ENCODE data around the gene SCT. TPM values are rescaled to one million over a fixed set of nuclear protein-coding genes. Genes with fewer than 3 reads are reported as not detected.

Gene SCT
- total RNA-seq, 2 donors from 2014 or later, result not detected

DNA sequence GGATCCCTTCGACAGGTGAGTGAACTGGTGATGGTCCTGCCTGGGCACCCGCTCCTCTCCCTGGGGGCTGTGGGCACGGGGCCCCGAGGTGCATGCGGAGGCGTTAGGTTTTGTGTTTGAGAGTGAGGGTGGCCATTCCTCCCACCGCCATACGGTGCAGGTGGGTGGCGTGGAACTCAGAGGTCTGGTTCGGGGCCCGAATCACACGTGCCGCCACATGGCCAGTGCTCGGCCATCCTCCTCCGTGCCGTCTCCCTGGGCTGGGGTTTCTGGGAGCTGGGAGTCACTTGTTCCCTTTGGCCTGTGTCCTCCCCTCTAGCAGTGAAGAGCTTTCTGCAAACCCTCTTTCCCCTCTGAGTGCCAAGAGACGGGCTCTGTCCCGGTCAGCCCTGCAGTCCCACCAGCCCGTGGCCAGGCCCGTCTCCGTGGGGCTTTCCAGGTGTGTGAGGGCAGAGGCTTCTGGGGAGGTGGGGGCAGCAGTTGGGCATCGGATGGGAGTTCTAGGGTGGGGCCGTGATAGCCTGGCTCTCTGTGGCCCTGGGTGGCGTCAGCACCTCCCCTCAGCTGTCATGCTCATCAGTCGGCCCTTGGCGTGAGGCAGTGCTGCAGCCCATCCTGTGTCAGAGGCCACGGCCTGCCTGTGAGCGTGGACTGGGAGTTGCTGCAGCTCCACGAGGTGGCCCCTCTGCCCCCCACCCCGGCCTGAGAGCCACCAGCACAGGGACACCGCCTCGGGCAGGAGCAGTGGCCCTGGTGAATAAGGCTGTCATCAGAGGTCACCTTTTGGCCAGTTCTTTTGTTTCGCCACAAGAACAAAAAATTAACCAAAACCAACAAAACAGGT is 21.5 kb downstream of the SCT start:
- no peak for TF ChIP-seq POLR2A (IDR thresholded peaks at IDR 0.05)
- Histone ChIP-seq H3K27me3 (no peaks in the 10 kb centered on the region), H3K27ac (peak overlapping the region in 3 of 4 donors; percentile 0 to 56 (median 53)), H3K4me3 (no peak overlapping the region), H3K4me1 (no peaks in the 10 kb centered on the region), H3K36me3 (replicated peaks in 1 of 2; ENCODE audit: insufficient read depth in 1 of 2, low read depth in 2 of 2) (peaks cover 13 to 61% of the 10 kb centered on the region in 2 donors), H3K9me3 (no peaks in the 10 kb centered on the region)
- intact Hi-C loops (cut with DNase I), result no loop called here
- ATAC-seq, result no peak
- WGBS, 2 donors, result 91 to 95% methylated on average over 18 to 33 of the region's 33 CpGs
- no peak for DNase-seq

DNA sequence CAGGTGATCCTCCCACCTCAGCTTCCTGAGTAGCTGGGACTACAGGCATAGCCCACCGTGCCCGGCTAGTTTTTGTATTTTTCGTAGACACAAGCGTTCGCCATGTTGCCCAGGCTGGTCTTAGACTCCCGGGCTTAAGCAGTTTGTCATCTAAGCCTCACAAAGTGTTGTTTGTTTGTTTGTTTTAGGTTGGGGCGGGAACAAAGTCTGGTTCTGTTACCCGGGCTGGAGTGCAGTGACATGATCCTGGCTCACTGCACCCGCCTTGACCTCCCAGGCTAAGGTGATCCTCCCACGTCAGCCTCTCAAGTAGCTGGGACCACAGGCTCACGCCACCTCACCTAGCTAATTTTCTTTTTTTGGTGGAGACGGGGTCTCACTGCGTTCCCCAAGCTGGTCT is 23.8 kb downstream of the SCT start:
- H3K27ac ChIP-seq, result no peak overlapping the region
- no peak for ATAC-seq
- peaks cover 4 to 63% of the 10 kb centered on the region in 2 donors for H3K36me3 ChIP-seq (replicated peaks in 1 of 2; ENCODE audit: insufficient read depth in 1 of 2, low read depth in 2 of 2)
- no peaks in the 10 kb centered on the region for H3K4me1 ChIP-seq
- no peaks in the 10 kb centered on the region for H3K9me3 ChIP-seq
- DNase-seq, result no peak
- no peak for TF ChIP-seq POLR2A (IDR thresholded peaks at IDR 0.05)
- TF ChIP-seq, protein P1, sequence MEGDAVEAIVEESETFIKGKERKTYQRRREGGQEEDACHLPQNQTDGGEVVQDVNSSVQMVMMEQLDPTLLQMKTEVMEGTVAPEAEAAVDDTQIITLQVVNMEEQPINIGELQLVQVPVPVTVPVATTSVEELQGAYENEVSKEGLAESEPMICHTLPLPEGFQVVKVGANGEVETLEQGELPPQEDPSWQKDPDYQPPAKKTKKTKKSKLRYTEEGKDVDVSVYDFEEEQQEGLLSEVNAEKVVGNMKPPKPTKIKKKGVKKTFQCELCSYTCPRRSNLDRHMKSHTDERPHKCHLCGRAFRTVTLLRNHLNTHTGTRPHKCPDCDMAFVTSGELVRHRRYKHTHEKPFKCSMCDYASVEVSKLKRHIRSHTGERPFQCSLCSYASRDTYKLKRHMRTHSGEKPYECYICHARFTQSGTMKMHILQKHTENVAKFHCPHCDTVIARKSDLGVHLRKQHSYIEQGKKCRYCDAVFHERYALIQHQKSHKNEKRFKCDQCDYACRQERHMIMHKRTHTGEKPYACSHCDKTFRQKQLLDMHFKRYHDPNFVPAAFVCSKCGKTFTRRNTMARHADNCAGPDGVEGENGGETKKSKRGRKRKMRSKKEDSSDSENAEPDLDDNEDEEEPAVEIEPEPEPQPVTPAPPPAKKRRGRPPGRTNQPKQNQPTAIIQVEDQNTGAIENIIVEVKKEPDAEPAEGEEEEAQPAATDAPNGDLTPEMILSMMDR (IDR thresholded peaks at IDR 0.05), result no peak
- no peak overlapping the region for H3K4me3 ChIP-seq
- intact Hi-C loops (cut with DNase I), result no loop called here
- WGBS, 2 donors, result 88 to 93% methylated on average over 13 of the region's 13 CpGs
- H3K27me3 ChIP-seq, result no peaks in the 10 kb centered on the region

DNA sequence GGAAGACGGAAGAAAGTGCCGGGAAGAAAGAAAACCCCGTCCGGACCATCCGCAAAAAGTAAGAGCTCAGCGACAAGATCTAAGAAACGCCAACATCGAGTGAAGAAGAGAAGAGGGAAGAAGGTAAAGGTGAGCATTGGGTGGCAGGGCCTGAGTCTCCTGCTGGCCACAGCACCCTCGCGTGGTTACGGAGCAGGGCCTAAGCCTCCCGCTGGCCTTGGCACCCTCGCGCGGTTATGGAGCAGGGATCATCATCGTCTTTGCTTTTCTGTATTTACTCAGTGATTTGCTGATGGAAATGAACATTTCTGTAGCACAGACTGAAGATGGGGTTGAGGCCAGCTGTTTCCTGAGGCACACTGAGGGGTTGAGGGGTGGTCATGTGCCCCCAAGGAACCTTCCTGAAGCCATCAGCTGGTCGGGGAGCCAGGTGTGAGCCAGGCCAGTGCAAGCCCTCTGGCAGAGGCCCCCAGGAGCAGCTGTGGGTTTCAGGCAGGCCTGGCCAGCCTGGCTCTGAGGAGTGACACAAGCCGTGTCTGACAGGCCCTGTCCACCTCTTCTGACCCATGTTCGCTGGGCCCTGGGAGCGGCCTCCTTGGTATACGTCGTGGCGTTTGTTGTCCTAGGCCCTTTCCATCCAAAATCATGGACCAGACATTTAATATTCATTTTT is 25.3 kb downstream of the SCT start:
- intact Hi-C loops (cut with DNase I), result no loop called here
- WGBS, 2 donors, result 90 to 94% methylated on average over 17 to 23 of the region's 23 CpGs
- Histone ChIP-seq H3K36me3 (replicated peaks in 1 of 2; ENCODE audit: insufficient read depth in 1 of 2, low read depth in 2 of 2) (peaks cover 4 to 60% of the 10 kb centered on the region in 2 donors), H3K27me3 (no peaks in the 10 kb centered on the region), H3K9me3 (no peaks in the 10 kb centered on the region), H3K4me1 (no peaks in the 10 kb centered on the region), H3K27ac (no peak overlapping the region), H3K4me3 (no peak overlapping the region)
- no peak for ATAC-seq
- TF ChIP-seq, protein P1 (IDR thresholded peaks at IDR 0.05), result no peak
- no peak for TF ChIP-seq POLR2A (IDR thresholded peaks at IDR 0.05)
- no peak for DNase-seq

DNA sequence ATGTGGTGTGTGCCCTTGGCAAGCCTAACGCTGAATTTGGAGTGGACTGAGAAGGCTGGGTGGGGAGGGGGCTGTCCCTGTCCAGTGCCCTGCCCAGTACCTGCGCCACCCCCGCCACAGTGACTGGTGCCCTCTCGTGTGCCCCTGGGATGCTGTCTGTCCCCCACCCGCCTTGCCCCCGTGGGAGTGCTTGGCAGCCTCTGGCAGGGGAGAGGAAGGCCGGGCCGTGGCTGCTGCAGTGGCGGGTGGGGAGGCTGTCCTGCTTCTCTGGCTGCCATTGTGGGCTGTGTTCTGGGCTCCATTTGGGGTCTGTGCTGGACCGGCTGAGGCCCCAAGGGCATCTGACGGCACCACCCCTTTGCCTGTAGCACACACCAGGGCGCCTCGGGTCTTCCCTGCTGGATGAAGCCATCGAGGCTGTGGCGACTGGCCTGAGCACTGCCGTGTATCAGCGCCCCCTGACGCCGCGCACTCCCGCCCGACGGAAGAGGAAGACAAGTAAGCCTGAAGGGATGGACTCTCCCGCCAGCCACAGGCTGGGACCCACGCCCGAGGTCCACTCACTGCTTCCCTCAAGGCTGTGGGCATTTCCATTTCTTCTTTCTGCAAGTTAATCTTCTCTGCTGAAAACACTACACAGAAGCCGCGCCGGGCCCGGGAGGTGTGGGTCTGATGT is 28.8 kb downstream of the SCT start:
- Histone ChIP-seq H3K27ac (no peak overlapping the region), H3K9me3 (no peaks in the 10 kb centered on the region), H3K4me1 (no peaks in the 10 kb centered on the region), H3K4me3 (no peak overlapping the region), H3K36me3 (replicated peaks in 1 of 2; ENCODE audit: insufficient read depth in 1 of 2, low read depth in 2 of 2) (peaks cover 10 to 43% of the 10 kb centered on the region in 2 donors), H3K27me3 (no peaks in the 10 kb centered on the region)
- WGBS, 2 donors, result 90 to 93% methylated on average over 7 to 30 of the region's 30 CpGs
- DNase-seq, result no peak
- intact Hi-C loops (cut with DNase I), result no loop called here
- no peak for TF ChIP-seq POLR2A (IDR thresholded peaks at IDR 0.05)
- TF ChIP-seq, protein P1 (IDR thresholded peaks at IDR 0.05), result no peak
- ATAC-seq, result no peak

DNA sequence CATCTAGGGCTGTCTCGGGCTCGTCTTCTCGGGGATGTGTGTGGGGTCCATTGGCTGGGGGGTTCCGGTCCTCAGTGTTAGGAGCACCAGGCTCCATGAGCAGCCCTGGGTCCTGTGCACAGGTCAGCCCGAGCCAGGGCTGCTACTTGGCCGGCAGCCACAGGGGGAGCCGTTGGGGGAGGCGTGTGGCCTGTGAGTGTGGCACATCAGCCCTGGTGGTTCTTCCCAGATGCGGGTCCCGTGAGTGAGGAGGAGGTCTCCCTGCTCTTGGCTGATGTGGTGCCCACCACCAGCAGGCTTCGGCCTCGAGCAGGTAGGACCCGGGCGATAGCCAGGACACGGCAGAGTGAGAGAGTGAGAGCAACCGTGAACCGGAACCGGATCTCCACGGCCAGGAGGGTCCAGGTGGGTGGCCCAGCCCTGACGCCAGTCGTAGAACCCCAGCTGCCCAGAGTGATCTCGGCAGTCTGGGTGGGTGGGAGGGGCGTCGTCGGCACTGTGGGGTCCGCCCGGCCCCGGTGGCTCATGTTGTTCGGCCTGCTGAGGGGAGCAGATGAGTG is 29.7 kb downstream of the SCT start:
- DNase-seq (no peak), ATAC-seq (no peak)
- Histone ChIP-seq H3K9me3 (no peaks in the 10 kb centered on the region), H3K27ac (no peak overlapping the region), H3K4me3 (no peak overlapping the region), H3K36me3 (replicated peaks in 1 of 2; ENCODE audit: insufficient read depth in 1 of 2, low read depth in 2 of 2) (peaks cover 18 to 45% of the 10 kb centered on the region in 2 donors), H3K27me3 (no peaks in the 10 kb centered on the region), H3K4me1 (no peaks in the 10 kb centered on the region)
- no peak for TF ChIP-seq POLR2A (IDR thresholded peaks at IDR 0.05)
- TF ChIP-seq, protein P1 (IDR thresholded peaks at IDR 0.05), result no peak
- WGBS, 2 donors, result 85 to 89% methylated on average over 4 to 29 of the region's 29 CpGs
- intact Hi-C loops (cut with DNase I), result no loop called here

Measured in body of pancreas (tissue), 4 donors.